ENCODE data around the gene ANKS4B. TPM values are rescaled to one million over a fixed set of nuclear protein-coding genes. Genes with fewer than 3 reads are reported as not detected.

ANKS4B gene
- total RNA-seq, 1 experiment from 2014 or later: 0.09 TPM

GRCh38 chr16:21192991-21193390 lies 40.5 kb upstream of the ANKS4B start:
- H3T11ph ChIP-seq (ENCODE audit: low read length): no peak overlapping the region

More at GRCh38 chr16:21192991-21193390, 40.5 kb upstream of the ANKS4B start:
- no peak overlapping the region for H2BK5ac ChIP-seq (ENCODE audit: insufficient read length, low read length)
- no peak overlapping the region for H3K27ac ChIP-seq (ENCODE audit: insufficient read length, low read depth, low read length)
- no peak for TF ChIP-seq CTCF (conservative IDR thresholded peaks at IDR 0.05)
- H3K9me3 Mint-ChIP-seq: peaks cover 0 to 3% of the 10 kb centered on the region in 2 experiments; a peak in 1 of 5 replicates
- H3K4me1 ChIP-seq (ENCODE audit: insufficient read depth, low read length): no peaks in the 10 kb centered on the region
- no peaks in the 10 kb centered on the region for H3K79me2 ChIP-seq (ENCODE audit: insufficient read depth, low read length)
- H3K14ac ChIP-seq (ENCODE audit: insufficient read depth, low read length): no peak overlapping the region
- no peak overlapping the region for H4K91ac ChIP-seq (ENCODE audit: insufficient read length, low read depth, low read length)
- no peak overlapping the region for H3K4me2 ChIP-seq (ENCODE audit: insufficient read depth, insufficient read length, low read length)
- H4K5ac ChIP-seq (ENCODE audit: insufficient read length, low read depth, low read length): no peak overlapping the region
- no peaks in the 10 kb centered on the region for H3K23me2 ChIP-seq (ENCODE audit: insufficient read length, low read depth, low read length, poor library complexity, severe bottlenecking)
- no peak overlapping the region for H4K8ac ChIP-seq (replicated peaks; ENCODE audit: insufficient read length, low read depth, low read length)
- H3K56ac ChIP-seq (ENCODE audit: insufficient read length, low read depth, low read length): no peak overlapping the region
- H3K9ac ChIP-seq (ENCODE audit: extremely low read depth, insufficient read length, low read length): no peak overlapping the region
- no peaks in the 10 kb centered on the region for H3K9me3 ChIP-seq (ENCODE audit: control insufficient read depth, low read depth, low read length)
- no CpG with 5 or more reads among the region's 1 CpG for WGBS (ENCODE audit: extremely low coverage, insufficient read length, low lambda C conversion rate)
- no peak overlapping the region for H2AFZ ChIP-seq (ENCODE audit: low read length)
- H2BK12ac ChIP-seq (ENCODE audit: insufficient read length, low read depth, low read length): no peak overlapping the region
- H3K4ac ChIP-seq (ENCODE audit: low read depth, low read length): no peak overlapping the region
- no peaks in the 10 kb centered on the region for H3K27me3 ChIP-seq (ENCODE audit: insufficient read depth, low read length)
- no peaks in the 10 kb centered on the region for H3K36me3 Mint-ChIP-seq (ENCODE audit: insufficient read depth in 1 of 3, low read depth in 3 of 3)
- peaks cover 0 to 5% of the 10 kb centered on the region in 2 experiments; a peak in 1 of 4 replicates for H3K4me1 Mint-ChIP-seq
- H2AK5ac ChIP-seq (ENCODE audit: insufficient read length, low read length): no peak overlapping the region
- no peak overlapping the region for H2BK15ac ChIP-seq (ENCODE audit: low read depth, low read length)
- no peak for DNase-seq
- H3K27me3 Mint-ChIP-seq (ENCODE audit: low read depth): peaks cover 11% of the 10 kb centered on the region
- no peaks in the 10 kb centered on the region for H4K20me1 ChIP-seq (ENCODE audit: control insufficient read depth, insufficient read depth, insufficient read length)
- H3K27ac Mint-ChIP-seq: no peak overlapping the region
- no peaks in the 10 kb centered on the region for H3K79me1 ChIP-seq (ENCODE audit: insufficient read depth, low read depth, low read length, poor library complexity, severe bottlenecking)
- H2BK120ac ChIP-seq (ENCODE audit: low read depth, low read length, poor library complexity, severe bottlenecking): no peak overlapping the region
- no peak overlapping the region for H3K18ac ChIP-seq (ENCODE audit: insufficient read length, low read depth, low read length)
- H2BK20ac ChIP-seq (ENCODE audit: low read depth, low read length, poor library complexity, severe bottlenecking): no peak overlapping the region
- no peak overlapping the region for H3K4me3 Mint-ChIP-seq
- no peak overlapping the region for H3K23ac ChIP-seq (ENCODE audit: insufficient read length, low read depth, low read length)
